ENCODE data around the gene MRC2. TPM values are rescaled to one million over a fixed set of nuclear protein-coding genes. Genes with fewer than 3 reads are reported as not detected.

MRC2 gene
- total RNA-seq, 2 donors from 2014 or later, result 2.0 to 2.1 TPM

DNA sequence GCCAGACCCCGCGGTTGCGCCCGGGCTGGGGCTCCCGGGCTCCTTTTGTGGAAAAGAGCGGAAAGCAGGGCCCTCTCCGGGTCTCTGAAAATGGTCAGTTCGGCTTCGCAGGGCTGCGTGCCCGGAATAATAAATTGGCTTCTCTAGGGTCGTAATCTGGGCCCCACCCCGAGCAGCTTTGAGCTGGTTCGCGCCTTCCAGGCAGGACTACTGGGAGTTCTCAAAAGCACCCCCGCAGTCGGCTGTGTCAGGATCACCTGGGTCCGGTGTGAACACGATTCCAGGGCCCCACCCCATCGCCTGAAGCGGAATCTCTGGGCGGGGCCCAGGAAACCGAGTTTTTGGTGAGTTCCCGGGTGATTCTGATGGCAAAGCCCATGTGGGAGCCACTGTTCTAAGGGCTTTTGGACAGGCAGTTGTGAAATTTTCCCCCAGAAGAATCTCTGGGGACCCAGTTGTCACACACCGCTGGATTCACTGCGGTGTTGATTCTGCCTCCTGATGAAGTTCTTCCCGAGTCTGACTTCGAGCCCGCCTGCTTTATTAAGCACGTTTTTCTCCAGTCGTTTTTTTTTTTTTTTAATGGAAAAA is 77.0 kb downstream of the MRC2 start:
- peak overlapping the region; percentile 74 for H3K4me3 Mint-ChIP-seq
- H3K36me3 Mint-ChIP-seq, result no peaks in the 10 kb centered on the region
- no peak for ATAC-seq
- H3K9me3 Mint-ChIP-seq, result no peaks in the 10 kb centered on the region
- H3K27ac Mint-ChIP-seq, result no peak overlapping the region
- peaks cover 3 to 6% of the 10 kb centered on the region in 2 donors for H3K4me1 Mint-ChIP-seq (ENCODE audit: low read depth in 2 of 2)
- DNase-seq (ENCODE audit: low spot score), result no peak
- H3K27me3 Mint-ChIP-seq, result peaks cover 3 to 15% of the 10 kb centered on the region in 2 donors

- DNase-seq (ENCODE audit: low spot score) (no peak), ATAC-seq (no peak)
- Mint-ChIP-seq H3K27ac (no peak overlapping the region), H3K9me3 (no peaks in the 10 kb centered on the region), H3K4me1 (ENCODE audit: low read depth in 2 of 2) (peaks cover 3 to 6% of the 10 kb centered on the region in 2 donors), H3K36me3 (no peaks in the 10 kb centered on the region), H3K27me3 (peaks cover 3 to 8% of the 10 kb centered on the region in 2 donors), H3K4me3 (peak overlapping the region; percentile 74)
These were observed 77.8 kb downstream of the MRC2 start for GRCh38 chr17:62705156-62705777.

DNA sequence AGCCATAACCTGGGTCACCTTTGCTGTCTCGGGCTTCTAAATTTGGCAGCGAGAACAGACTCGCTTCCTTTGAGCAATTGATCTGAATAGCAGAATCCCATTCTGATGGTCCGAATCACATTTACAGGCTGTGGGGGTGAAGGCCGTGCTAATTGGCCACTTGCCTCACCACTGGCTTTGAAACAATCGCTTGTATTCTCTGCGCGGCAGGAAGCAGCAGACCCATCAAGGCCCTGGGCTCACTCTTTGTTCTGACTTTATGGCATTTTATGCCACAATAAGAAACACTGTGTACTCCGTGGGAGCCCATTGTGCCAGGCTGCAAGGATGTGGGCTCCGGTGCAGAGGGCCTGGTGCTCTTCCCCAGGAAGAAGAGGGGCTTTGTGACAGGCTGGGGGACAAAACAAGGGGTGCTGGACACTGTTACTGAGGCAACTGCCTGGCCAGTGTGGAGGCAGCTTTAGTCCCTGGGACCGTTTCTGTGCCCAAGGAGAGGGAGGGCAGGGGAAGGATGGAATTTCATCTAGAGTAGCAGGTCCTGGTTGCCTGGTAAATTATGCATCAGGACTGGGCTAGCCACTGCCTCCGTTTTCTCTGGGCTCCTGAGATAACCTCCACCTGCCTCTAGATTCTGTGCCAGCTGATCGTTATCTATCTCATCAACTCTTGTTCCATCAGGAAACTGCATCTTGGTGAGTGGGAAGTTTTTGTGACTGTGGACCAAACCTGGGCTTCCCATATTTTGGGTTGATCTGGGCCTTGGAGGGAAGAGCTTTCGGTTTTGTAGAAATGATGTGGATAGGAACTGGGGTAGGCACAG is 78.5 kb downstream of the MRC2 start:
- no peaks in the 10 kb centered on the region for H3K9me3 Mint-ChIP-seq
- H3K36me3 Mint-ChIP-seq, result no peaks in the 10 kb centered on the region
- no peak overlapping the region for H3K27ac Mint-ChIP-seq
- ATAC-seq, result no peak
- DNase-seq (ENCODE audit: low spot score), result no peak
- no peak overlapping the region for H3K4me3 Mint-ChIP-seq
- peaks cover 3 to 8% of the 10 kb centered on the region in 2 donors for H3K27me3 Mint-ChIP-seq
- H3K4me1 Mint-ChIP-seq (ENCODE audit: low read depth in 2 of 2), result peaks cover 3 to 6% of the 10 kb centered on the region in 2 donors

DNA sequence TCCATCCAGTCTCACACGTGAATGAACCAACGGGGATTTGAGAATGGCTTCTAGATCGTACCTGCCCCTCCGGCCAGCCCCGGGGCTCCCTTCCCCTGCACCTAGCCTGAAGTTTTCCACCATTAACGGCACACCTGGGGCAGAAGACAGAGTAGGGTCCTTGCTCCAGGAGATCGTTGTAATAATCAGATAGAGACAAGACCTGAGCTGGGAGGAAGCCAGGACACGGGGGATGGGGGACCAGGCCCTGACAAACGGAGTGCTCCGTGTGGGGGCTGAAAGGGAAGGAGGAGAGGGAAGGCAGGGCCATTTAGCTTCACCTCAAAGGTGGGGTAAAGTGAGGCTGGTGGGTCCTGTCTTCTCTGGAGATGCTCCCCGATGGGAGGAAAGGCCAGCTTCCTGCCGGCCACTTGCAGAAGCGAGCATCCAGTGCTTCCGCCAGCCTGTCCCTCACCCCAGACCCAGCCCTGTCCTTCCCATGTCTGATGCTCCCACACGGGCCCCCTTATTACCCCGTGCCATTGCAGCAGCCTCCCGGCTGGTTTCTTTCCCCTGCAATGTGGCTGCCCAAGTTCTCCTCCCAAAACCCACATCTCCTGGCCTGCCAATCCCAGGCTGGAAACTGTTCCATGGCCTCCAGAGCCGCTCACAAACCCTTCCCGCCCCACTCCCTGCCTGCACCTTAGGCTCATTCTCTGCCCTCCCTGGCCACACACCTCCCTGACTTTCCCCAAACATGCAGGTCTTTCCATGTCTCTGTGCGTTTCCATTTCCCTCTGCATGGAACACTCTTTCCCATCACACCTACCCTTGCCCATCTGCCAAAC is 79.3 kb downstream of the MRC2 start:
- Mint-ChIP-seq H3K9me3 (no peaks in the 10 kb centered on the region), H3K4me1 (ENCODE audit: low read depth in 2 of 2) (peaks cover 3 to 6% of the 10 kb centered on the region in 2 donors), H3K27ac (no peak overlapping the region), H3K36me3 (no peaks in the 10 kb centered on the region), H3K4me3 (no peak overlapping the region), H3K27me3 (peaks cover 3 to 8% of the 10 kb centered on the region in 2 donors)
- DNase-seq (ENCODE audit: low spot score) (no peak), ATAC-seq (no peak)

DNA sequence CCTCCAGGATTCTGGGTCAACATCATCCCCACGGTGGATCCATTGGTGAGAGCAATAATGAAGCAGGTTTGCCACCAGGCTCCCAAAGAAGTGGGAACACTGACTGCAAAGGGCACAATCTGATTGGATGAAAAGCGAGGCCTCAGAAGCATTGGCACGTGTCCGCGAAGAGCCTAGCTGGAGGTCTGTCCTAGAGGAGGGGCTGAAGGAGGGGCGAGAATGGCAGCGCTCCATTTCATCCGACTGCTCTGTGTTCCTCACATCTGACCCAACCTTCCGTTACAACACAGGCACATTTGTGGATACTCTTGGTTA is 79.9 kb downstream of the MRC2 start:
- H3K4me1 Mint-ChIP-seq (ENCODE audit: low read depth in 2 of 2), result peaks cover 3 to 6% of the 10 kb centered on the region in 2 donors
- H3K36me3 Mint-ChIP-seq, result no peaks in the 10 kb centered on the region
- peaks cover 3 to 8% of the 10 kb centered on the region in 2 donors for H3K27me3 Mint-ChIP-seq
- no peak overlapping the region for H3K27ac Mint-ChIP-seq
- H3K4me3 Mint-ChIP-seq, result no peak overlapping the region
- no peak for ATAC-seq
- DNase-seq (ENCODE audit: low spot score), result no peak
- H3K9me3 Mint-ChIP-seq, result no peaks in the 10 kb centered on the region

DNA sequence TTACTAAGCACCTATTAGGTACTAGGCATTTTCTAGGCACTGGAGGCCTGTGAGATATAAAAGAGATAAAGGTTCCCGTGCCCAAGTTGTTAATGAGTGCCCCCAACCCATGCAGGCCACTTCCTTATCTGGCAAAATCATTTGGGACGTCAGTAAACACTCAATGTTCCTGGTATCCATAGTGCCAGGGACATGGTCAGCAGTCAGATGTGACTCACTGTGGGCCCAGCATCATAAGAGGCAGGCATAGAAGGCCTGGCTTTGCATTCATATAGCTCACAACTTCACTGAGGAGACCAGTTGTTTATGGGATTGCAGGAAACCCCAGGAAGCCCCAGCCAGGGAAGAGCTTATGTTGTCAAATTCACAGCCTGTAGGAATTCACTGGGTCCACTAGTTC is 81.1 kb downstream of the MRC2 start:
- DNase-seq (ENCODE audit: low spot score) (no peak), ATAC-seq (no peak)
- H3K27me3 Mint-ChIP-seq, result peaks cover 3 to 8% of the 10 kb centered on the region in 2 donors
- no peaks in the 10 kb centered on the region for H3K36me3 Mint-ChIP-seq
- H3K9me3 Mint-ChIP-seq, result no peaks in the 10 kb centered on the region
- H3K4me3 Mint-ChIP-seq, result no peak overlapping the region
- H3K27ac Mint-ChIP-seq, result no peak overlapping the region
- peaks cover 3 to 6% of the 10 kb centered on the region in 2 donors for H3K4me1 Mint-ChIP-seq (ENCODE audit: low read depth in 2 of 2)

DNA sequence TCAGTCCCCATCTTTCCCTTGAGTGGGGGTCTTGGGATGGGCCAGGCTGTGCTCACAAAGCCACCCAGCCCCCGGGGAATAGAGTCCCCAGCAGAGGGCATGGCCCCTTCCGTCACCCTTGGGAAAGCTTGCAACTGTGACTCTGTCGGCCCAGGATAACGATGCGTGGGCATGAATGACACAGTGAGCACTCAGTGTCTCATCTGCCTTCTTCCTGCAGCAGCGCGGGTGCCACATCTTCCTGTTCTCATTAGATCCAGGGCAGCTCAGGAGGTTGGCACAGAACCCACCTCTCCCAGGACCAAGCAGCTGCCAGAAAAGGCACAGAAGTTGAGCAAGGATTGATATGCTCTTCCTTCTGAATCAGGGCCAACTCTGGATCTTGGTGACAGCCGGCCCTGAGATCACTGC is 84.7 kb downstream of the MRC2 start:
- H3K9me3 Mint-ChIP-seq, result no peaks in the 10 kb centered on the region
- no peak overlapping the region for H3K27ac Mint-ChIP-seq
- no peak overlapping the region for H3K4me3 Mint-ChIP-seq
- DNase-seq (ENCODE audit: low spot score) (no peak), ATAC-seq (no peak)
- H3K27me3 Mint-ChIP-seq, result no peaks in the 10 kb centered on the region
- H3K4me1 Mint-ChIP-seq (ENCODE audit: low read depth in 2 of 2), result no peaks in the 10 kb centered on the region
- no peaks in the 10 kb centered on the region for H3K36me3 Mint-ChIP-seq

DNA sequence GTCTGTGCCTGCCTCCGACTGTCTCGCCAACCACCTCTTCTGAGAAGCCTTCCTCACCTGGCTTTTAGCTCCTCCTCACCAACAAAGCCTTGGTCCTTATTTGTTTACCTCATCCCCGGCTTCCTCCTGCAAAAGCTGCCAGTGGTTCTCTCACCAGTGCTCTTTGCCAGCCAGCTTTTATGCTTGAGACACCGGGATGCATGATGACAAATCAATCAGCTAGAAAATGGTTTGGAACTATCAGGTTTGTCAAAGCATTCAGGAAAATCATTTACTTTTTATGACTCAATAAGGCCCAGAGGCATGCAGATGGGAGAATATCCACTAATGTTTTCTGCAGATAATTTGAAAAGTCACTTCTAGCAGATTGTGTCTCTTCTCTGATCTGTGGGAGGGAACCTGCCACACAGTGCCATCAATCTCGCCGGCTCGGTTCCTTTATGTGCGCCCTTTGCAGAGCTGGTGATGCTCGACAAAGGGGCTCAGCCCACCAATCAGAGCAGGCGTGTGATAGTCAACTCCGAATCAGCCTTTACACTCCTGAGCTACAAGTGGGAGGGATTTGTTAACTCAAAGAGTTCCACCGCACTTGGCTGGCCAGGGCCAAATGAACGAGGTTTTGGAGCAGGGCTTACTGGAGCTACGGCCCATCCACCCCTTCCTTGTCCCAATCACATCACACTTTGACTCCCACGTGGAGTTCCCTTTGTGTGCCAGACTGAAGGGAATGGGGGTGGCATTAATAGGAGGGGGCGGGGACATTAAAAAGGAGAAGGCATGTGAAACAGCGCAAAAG is 85.8 kb downstream of the MRC2 start:
- Mint-ChIP-seq H3K27me3 (no peaks in the 10 kb centered on the region), H3K9me3 (no peaks in the 10 kb centered on the region), H3K4me1 (ENCODE audit: low read depth in 2 of 2) (peaks cover 0 to 7% of the 10 kb centered on the region in 2 donors), H3K27ac (no peak overlapping the region), H3K36me3 (no peaks in the 10 kb centered on the region), H3K4me3 (no peak overlapping the region)
- DNase-seq (ENCODE audit: low spot score) (no peak), ATAC-seq (no peak)

DNA sequence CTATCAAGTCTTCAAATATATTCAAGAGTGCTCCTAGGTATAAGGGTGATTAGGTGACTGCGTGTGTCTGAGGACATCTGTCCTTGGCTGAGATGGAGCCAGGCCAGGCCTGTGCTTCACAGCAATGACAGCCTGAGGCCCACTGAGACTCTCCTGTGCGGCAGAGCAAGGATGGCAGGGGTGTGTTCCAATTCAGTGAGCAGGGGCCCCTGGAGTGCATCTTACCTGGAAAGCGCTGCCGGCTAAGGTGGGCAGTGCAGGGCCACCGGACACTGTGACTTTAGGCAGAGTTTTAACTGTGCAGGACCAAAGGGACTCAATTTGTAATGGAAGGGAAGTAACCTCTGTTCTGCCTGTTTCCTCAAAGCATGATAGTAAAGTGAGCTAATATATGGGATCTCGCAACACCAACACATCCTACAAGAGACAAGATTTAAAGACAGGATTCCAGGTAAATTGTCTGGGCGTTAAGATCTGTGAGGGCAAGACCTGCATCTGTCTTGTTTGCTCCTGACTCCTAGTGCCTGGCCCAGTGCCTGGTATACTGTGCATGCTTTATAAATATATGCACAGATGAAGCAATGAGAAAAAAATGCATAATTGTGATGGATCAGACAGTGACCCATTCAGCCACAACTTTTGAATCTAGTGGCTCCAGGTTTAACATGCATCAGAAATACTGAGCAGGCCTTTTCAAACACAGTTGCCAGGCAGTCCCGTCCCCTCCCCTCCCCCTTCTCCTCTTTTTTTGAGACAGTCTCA is 86.7 kb downstream of the MRC2 start:
- Mint-ChIP-seq H3K27ac (no peak overlapping the region), H3K36me3 (no peaks in the 10 kb centered on the region), H3K4me3 (no peak overlapping the region), H3K27me3 (peaks cover 0 to 8% of the 10 kb centered on the region in 2 donors), H3K9me3 (no peaks in the 10 kb centered on the region), H3K4me1 (ENCODE audit: low read depth in 2 of 2) (peaks cover 0 to 13% of the 10 kb centered on the region in 2 donors)
- no peak for DNase-seq (ENCODE audit: low spot score)
- no peak for ATAC-seq

DNA sequence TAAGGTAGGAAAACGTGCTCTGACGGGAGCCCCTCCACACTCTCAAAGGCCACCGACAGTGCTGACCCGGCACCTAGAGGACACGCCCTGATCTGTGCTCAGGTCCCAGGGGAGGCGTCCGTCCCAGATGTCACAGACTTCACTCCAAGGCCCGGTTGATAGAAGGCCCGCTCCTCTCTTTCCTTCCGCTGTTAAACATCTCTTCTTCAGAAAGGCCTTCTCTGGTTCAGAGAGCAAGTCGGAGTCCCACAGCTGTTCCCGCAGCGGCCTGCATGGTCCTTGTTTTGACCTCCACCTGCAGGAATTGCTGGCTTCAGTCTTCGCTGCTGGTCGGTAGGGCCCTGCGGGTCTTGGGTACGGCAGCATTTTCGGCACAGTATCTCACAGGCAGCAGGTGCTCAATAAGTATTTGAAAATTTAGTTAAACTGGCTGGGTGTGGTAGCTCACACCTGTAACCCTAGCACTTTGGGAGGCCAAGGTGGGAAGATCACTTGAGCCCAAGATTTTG is 88.5 kb downstream of the MRC2 start:
- no peak for DNase-seq (ENCODE audit: low spot score)
- peaks cover 4% of the 10 kb centered on the region for H3K36me3 Mint-ChIP-seq
- no peak for ATAC-seq
- H3K27me3 Mint-ChIP-seq, result peaks cover 7 to 14% of the 10 kb centered on the region in 2 donors
- no peak overlapping the region for H3K4me3 Mint-ChIP-seq
- H3K9me3 Mint-ChIP-seq, result no peaks in the 10 kb centered on the region
- H3K27ac Mint-ChIP-seq, result no peak overlapping the region
- H3K4me1 Mint-ChIP-seq (ENCODE audit: low read depth in 2 of 2), result peaks cover 7 to 22% of the 10 kb centered on the region in 2 donors

DNA sequence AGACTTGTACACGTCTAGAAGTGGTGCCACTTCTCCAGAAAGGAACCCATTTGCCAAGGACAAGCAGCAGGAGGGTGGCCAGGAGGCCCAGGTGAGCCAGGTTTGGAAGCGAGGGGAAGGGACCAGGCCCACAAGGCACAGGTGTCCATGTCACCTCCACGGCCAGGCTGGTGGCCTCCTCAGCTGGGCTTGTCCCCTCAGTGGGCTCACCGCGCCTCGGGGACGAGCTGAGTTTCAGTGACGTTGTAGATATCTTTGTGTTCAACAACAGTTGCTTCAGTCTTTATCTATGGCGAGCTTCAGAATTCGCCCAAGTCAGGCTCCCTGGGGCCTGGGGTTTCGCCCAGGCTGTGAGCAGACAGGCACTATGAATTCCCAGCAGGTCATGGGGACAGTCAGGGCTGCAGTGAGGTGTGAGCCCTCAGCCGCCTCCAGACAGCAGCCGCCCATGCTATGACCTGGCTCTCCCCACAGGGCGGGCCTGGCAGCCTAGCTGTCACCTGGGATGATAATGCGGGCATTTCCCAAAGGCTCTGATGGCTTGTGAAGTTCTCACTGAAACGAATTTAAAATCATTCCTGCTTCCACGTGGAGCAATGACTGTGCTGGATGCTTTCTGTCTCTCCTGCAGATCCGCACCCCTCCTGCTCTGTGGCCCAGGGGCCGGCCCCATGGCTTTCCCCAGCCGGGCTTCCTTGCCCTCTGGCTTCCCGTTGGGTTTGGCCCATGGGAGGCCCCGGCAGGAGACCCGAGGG is 89.5 kb downstream of the MRC2 start:
- Mint-ChIP-seq H3K4me3 (no peak overlapping the region), H3K9me3 (no peaks in the 10 kb centered on the region), H3K36me3 (peaks cover 4% of the 10 kb centered on the region), H3K4me1 (ENCODE audit: low read depth in 2 of 2) (peaks cover 7 to 22% of the 10 kb centered on the region in 2 donors), H3K27me3 (peaks cover 7 to 14% of the 10 kb centered on the region in 2 donors), H3K27ac (no peak overlapping the region)
- DNase-seq (ENCODE audit: low spot score) (no peak), ATAC-seq (peak in 1 of 2 donors; percentile 24)

DNA sequence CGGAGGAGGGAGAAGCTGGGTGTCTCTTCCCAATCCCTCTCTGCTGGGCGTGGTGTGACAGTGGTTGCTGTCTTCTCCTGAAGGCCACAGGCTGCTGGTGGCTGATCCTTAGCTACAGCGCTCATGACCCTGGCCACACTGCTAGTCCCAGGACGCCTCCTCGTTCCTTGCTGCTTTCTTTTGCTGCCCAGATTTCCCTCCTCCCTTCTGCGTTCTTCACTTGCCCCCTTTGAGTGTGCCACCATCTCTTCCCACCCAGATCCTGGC is 90.1 kb downstream of the MRC2 start:
- Mint-ChIP-seq H3K4me3 (no peak overlapping the region), H3K27me3 (peaks cover 7 to 14% of the 10 kb centered on the region in 2 donors)

More for the DNA sequence above, 90.1 kb downstream of the MRC2 start:
- ATAC-seq, result peak in 1 of 2 donors; percentile 17
- no peaks in the 10 kb centered on the region for H3K9me3 Mint-ChIP-seq
- H3K36me3 Mint-ChIP-seq, result peaks cover 4% of the 10 kb centered on the region
- H3K4me1 Mint-ChIP-seq (ENCODE audit: low read depth in 2 of 2), result peaks cover 7 to 22% of the 10 kb centered on the region in 2 donors
- H3K27ac Mint-ChIP-seq, result no peak overlapping the region
- no peak for DNase-seq (ENCODE audit: low spot score)
